ENCODE measurements around the gene ATF7IP2. TPM values are rescaled to one million over a fixed set of nuclear protein-coding genes. Genes with fewer than 3 reads are reported as not detected.

Gene ATF7IP2
- total and polyA plus RNA-seq, 9 of the 15 experiments (the other 6 are each of a cell fraction or from before 2014, with no cell fraction given) = 131 to 515 (median 196) TPM

DNA sequence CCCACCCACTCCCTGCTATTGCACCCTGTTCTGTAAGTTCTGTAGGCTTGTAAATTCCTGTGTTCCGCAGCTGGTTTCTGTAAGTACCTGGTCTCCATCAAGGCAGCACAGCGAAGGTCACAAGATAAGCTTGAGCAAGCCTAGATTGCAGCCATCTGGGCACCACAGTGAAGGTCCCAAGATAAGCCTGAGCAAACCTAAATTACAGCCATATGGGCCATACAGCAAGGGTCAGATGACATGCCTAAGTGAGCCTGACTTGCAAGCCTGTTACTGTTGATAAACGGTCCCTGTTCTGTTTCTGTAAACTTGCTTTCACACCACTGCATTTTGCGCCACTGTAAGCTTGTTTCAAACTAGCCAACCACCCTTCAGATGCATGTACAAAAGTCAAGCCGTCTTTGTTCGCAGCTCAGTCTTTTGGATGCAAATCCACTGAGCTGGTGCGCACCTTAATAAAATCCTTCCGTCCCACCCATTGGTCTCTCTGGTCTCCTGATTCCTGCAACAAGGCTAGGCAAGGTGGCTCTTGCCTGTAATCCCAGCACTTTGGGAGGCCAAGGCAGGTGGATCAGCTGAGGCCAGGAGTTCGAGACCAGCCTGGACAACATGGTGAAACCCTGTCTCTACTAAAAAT lies 42.6 kb upstream of the ATF7IP2 start (continued):
- TF ChIP-seq, protein P1, sequence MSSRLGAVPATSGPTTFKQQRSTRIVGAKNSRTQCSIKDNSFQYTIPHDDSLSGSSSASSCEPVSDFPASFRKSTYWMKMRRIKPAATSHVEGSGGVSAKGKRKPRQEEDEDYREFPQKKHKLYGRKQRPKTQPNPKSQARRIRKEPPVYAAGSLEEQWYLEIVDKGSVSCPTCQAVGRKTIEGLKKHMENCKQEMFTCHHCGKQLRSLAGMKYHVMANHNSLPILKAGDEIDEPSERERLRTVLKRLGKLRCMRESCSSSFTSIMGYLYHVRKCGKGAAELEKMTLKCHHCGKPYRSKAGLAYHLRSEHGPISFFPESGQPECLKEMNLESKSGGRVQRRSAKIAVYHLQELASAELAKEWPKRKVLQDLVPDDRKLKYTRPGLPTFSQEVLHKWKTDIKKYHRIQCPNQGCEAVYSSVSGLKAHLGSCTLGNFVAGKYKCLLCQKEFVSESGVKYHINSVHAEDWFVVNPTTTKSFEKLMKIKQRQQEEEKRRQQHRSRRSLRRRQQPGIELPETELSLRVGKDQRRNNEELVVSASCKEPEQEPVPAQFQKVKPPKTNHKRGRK (tag; IDR thresholded peaks at IDR 0.05) = no peak
- TF ChIP-seq FOXP1 (CRISPR knock-in tag; IDR thresholded peaks at IDR 0.05) = no peak
- TF ChIP-seq ARNT (IDR thresholded peaks at IDR 0.05) = peak; percentile 44 to 82; a peak in 2 of 4 replicates
- TF ChIP-seq, protein P2, sequence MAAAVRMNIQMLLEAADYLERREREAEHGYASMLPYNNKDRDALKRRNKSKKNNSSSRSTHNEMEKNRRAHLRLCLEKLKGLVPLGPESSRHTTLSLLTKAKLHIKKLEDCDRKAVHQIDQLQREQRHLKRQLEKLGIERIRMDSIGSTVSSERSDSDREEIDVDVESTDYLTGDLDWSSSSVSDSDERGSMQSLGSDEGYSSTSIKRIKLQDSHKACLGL (CRISPR knock-in tag; IDR thresholded peaks at IDR 0.05; ENCODE audit: borderline replicate concordance, poor library complexity, severe bottlenecking) = no peak
- no peak for TF ChIP-seq ZNF707 (CRISPR knock-in tag; conservative IDR thresholded peaks at IDR 0.05)
- no peak for TF ChIP-seq ZNF644 (tag; IDR thresholded peaks at IDR 0.05; ENCODE audit: low read depth)
- peak; percentile 89; the same call in 1 of the 2 replicates for TF ChIP-seq CC2D1A (IDR thresholded peaks at IDR 0.05)
- TF ChIP-seq SRSF1 (IDR thresholded peaks at IDR 0.05; ENCODE audit: low read depth, low read length) = no peak
- TF ChIP-seq YBX1 (IDR thresholded peaks at IDR 0.05) = no peak
- no peak for TF ChIP-seq CREM (IDR thresholded peaks at IDR 0.05; ENCODE audit: low read depth)
- TF ChIP-seq HOXB6 (CRISPR knock-in tag; IDR thresholded peaks at IDR 0.05; ENCODE audit: borderline replicate concordance) = no peak
- TF ChIP-seq GTF2F1 (IDR thresholded peaks at IDR 0.05; ENCODE audit: low read depth, low read length) = no peak
- no peak for TF ChIP-seq ILF3 (IDR thresholded peaks at IDR 0.05; ENCODE audit: borderline replicate concordance)
- peak; percentile 84 for TF ChIP-seq KLF16 (IDR thresholded peaks at IDR 0.05)
- no peak for TF ChIP-seq SLC30A9 (CRISPR knock-in tag; IDR thresholded peaks at IDR 0.05)
- no peak for TF ChIP-seq NFATC3 (IDR thresholded peaks at IDR 0.05)
- TF ChIP-seq ESRRA (IDR thresholded peaks at IDR 0.05; ENCODE audit: borderline replicate concordance, low read depth) = no peak
- peak; percentile 80 for TF ChIP-seq EP300 (IDR thresholded peaks at IDR 0.05; ENCODE audit: low read length)
- no peak for TF ChIP-seq CEBPZ (IDR thresholded peaks at IDR 0.05; ENCODE audit: borderline replicate concordance, low read depth, low read length)
- TF ChIP-seq POLR3A (IDR thresholded peaks at IDR 0.05; ENCODE audit: borderline replicate concordance, extremely low read depth, insufficient read depth, insufficient read length) = no peak
- no peak for TF ChIP-seq NUFIP1 (IDR thresholded peaks at IDR 0.05; ENCODE audit: partially characterized antibody)
- no peak for TF ChIP-seq DEAF1 (CRISPR knock-in tag; IDR thresholded peaks at IDR 0.05)
- no peak for TF ChIP-seq RBBP5 (IDR thresholded peaks at IDR 0.05; ENCODE audit: borderline replicate concordance, insufficient read depth, low read length, poor library complexity, severe bottlenecking)
